Activated CD4-positive, alpha-beta T cell treated with anti-CD3 and anti-CD28 coated beads, Interleukin-2, amount 50 U/mL, for 48 hours (primary cell): ENCODE results near the gene RFTN1.

ENCODE experiments used
- DNase-seq, 2 experiments: peaks; one replicate each; pipeline ENCODE4 v3.0.0-alpha.2; 2020

The RFTN1 gene

GRCh38 chr3:16297997-16298885 is 215.3 kb downstream of the RFTN1 start:
- no peak for DNase-seq

- DNase-seq: no peak
These were observed 218.1 kb downstream of the RFTN1 start for GRCh38 chr3:16295298-16295890.

GRCh38 chr3:16294844-16295243 is 218.7 kb downstream of the RFTN1 start:
- DNase-seq: no peak

- DNase-seq: no peak
These were observed 222.7 kb downstream of the RFTN1 start for GRCh38 chr3:16290827-16291196.

GRCh38 chr3:16290007-16290826 is 223.3 kb downstream of the RFTN1 start:
- DNase-seq: peak; percentile 45 to 62

GRCh38 chr3:16289144-16289889 is 224.2 kb downstream of the RFTN1 start:
- DNase-seq: no peak

- no peak for DNase-seq
These were observed 224.8 kb downstream of the RFTN1 start for GRCh38 chr3:16288664-16289063.

- no peak for DNase-seq
These were observed 226.6 kb downstream of the RFTN1 start for GRCh38 chr3:16286751-16287543.

- DNase-seq: peak; percentile 59 to 72
These were observed 227.3 kb downstream of the RFTN1 start for GRCh38 chr3:16286161-16286560.

GRCh38 chr3:16284633-16285032 is 228.9 kb downstream of the RFTN1 start:
- DNase-seq: no peak

- no peak for DNase-seq
These were observed 232.8 kb downstream of the RFTN1 start for GRCh38 chr3:16280671-16281070.

- no peak for DNase-seq
These were observed 234.3 kb downstream of the RFTN1 start for GRCh38 chr3:16279010-16279801.

- DNase-seq: no peak
These were observed 236.0 kb downstream of the RFTN1 start for GRCh38 chr3:16277471-16277870.

- no peak for DNase-seq
These were observed 239.6 kb downstream of the RFTN1 start for GRCh38 chr3:16273867-16274266.

- no peak for DNase-seq
These were observed 240.9 kb downstream of the RFTN1 start for GRCh38 chr3:16272588-16272987.

- DNase-seq: no peak
These were observed 242.6 kb downstream of the RFTN1 start for GRCh38 chr3:16270855-16271254.

GRCh38 chr3:16266714-16267113 is 246.8 kb downstream of the RFTN1 start:
- DNase-seq: no peak
